Heart left ventricle (tissue), 13 donors: Measurements from ENCODE around the gene CENPM.

Experiments used
- CTCF ChIP-seq, 12 donors: fragments of 200-600 bp; sonication (generic) in 4 of 12; IDR thresholded peaks; one replicate each; pipeline versions ENCODE4 v1.5.0 to v1.8.0; 2018 to 2022; ENCODE audit warnings: antibody characterized with exemption in 12 of 12, mild to moderate bottlenecking in 5 of 12
- POLR2A ChIP-seq, 2 donors: fragments of 450-650 bp; IDR thresholded peaks; one replicate each; pipeline ENCODE4 v1.6.1; 2017; ENCODE audit warnings: antibody characterized with exemption in 2 of 2, mild to moderate bottlenecking in 2 of 2, moderate library complexity in 2 of 2
- donor health status: ischemic (EF 13 %, LVEDD 7.1; RV severe dilation, severe dysfunction).
- donor health status: DM: no; HTN: yes; CAD: no.
- donor health status: DM: no; HTN: no; CAD: no.
- donor health status: ischemic (EF 25% LVEDD 6.9; RV normal size, moderate dysfunction).
- donor health status: ischemic (EF 25% LVEDD 5.7; RV mildly dilated, moderate dysfunction).
- donor health status: ischemic (EF 35%, LVEDD 5.7; RV mildly dilated, moderate dysfunction).
- donor health status: nonischemic (EF 11% LVEDD 7.7; RV severe dilation, severe dysfunction).
- donor health status: DM: yes; HTN: yes; CAD: no.
- donor health status: PGD.
- donor health status: ischemic (EF 29% LVEDD 5.4; RV normal size, mild dysfunction).
- donor health status: nonischemic (EF 23%, LVEDD 6.1; RV moderate dilation, normal function).

- TF ChIP-seq CTCF (IDR thresholded peaks at IDR 0.05) (no peak), POLR2A (IDR thresholded peaks at IDR 0.05) (no peak)
Measured at GRCh38 chr22:41928593-41929417, 18.1 kb downstream of the CENPM start.
